NCI-H146 (cell line): ENCODE data around the gene RGS9.

Experiments used
- DNase-seq: peaks from one replicate; lab custom pipeline; 2025; lab: John Stamatoyannopoulos, UW

The RGS9 gene

DNA sequence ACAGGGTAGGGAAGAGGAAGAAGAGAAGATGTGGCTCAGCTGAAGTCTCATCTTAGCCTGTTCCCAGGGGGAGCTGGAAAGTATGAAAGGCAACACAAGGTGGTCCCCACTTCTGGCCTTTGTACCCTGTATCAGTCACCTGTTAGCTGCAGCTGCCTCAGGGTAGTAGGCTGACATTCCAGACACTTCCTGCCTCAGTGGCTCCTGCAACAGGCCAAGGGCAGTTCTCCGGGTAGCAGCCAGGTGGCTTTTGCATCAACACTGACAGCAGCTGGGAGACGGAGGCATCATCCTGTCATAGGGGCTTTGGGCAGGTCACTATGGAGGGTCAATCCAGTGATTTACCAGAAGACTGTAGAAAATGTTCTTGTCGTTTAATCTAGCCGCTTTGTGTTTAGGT is 124.0 kb downstream of the RGS9 start:
- DNase-seq = no peak

DNA sequence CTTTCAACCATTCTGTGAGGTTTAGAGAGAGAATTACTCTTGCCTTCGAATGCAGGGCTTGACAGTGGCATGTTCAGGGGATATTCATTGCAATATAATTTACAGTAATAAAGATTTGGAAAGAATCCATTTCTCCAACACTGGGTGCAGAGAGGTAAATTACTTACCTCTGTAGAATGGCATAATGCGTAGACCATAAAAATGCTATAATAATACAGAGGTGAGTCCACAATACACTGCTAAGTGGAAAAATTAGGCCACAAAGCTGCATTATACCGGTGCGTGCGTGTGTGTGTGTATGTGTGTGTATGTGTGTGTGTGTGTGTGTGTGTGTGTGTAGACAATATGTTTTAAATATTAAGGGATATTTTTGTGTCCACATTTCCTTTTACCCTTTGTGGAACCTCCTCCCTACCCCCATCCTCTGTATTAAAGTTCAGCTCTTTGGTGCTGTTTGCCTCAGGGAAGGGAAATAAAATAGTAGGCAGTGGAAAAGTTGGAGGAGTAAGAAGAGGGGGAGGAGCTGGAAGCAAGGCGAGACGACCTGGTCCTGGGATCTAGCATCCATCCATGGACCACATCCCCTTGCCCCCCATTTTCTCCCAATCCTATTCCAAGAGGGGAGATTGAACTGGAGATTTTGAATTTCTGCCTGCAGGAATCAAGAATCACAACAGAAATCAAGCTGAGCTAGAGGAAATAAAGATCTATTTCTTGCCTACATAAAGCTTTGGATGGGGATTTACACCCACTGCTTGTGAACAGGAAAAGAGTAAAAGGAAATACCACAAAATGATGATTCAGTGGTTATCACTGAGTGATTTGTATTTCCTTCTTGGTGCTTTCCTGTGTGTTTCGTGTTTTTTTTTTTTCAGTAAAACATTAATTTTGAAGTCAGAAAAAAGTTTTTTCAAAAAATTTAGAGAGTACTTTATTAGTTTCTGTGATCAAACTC is 124.8 kb downstream of the RGS9 start:
- no peak for DNase-seq

DNA sequence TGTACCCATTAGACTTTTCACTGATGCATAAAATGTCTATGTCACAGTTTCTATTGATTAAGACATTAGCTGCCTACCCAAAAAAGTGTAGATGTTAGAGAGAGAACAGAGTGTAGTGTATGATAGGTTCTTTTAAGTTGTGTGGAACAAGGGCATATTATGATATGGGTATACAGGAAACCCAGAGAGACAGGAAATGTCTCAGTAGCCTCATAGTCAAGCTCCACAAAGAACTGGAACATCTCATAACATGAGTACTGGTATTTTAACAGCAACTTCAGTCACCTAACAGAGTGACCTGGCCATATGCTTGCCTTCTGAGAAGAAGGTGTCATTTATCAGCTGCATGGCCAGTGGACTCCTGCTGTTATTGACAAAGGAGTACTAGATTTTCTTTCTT is 128.1 kb downstream of the RGS9 start:
- DNase-seq = no peak

DNA sequence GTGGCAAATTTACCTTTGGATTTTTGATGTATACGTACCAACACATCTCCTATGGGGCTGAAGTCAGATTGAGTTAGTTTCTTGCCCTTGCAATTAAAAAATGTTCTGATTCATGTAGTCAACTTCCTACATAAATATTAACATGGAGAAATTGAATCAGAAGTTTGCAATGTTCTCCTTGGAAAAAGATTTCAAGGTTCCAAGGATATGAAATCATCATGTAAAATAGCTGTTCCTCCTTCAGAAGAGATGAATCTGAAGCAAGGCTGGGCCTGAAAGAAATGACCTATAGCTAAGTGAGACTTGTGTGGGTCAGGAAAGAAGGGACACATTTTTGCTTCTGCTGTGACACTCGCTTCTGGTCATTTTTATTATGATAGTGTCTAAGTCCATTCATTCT is 131.7 kb downstream of the RGS9 start:
- DNase-seq = no peak

DNA sequence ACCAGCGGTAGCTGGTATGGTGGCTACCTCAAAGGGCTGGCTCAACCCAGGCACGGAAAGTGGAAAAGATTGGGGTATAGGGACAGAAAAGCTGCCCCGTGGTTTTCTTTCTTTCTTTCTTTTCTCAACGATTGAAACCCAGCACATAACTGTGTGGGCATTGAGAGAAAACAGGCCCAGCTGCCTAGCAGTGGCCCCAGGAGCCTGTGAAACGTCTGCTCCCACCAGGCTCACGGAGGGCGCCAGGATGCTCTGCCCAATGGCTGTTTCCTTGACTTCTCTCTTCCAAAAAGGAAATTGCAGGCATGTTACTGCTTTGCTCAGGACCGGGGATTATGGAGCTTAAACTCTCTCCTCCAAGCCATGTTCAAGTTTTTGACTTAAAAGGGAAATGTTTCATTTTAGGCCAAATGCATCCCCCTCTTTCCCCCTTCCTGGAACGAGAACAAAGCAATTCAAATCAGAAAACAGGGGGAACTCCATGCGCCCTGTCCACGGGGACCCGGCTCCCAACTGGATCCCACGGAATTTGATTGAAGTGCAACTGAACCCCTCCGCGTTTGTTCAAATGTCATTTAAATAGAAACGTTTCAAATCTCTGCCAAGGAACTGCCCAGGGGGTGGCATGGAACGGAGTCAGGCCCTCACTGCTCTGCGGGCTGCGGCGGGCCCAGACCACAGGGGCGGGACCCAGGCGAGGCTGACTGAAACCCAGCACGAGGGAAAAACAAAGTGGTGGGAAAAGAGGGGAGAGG is 133.5 kb downstream of the RGS9 start:
- no peak for DNase-seq

DNA sequence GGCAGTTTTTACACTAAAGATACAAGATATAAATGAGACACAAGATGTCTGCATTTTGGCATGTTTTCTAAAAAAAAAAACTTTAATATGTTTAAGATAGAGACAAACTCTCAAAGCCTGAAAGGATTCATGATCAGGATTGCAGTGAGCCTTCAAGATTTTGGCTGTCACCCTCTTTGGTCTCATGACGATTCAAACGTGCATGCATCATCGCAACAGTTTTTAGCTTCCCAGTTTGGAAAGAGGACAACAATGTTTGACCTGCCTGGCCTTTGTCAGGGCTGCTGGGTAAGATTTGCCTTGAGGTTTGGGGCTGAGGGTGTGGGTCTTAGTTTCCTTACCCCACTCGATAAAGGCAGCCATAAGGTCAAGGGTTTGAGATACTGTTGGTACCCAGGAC is 134.1 kb downstream of the RGS9 start:
- DNase-seq = no peak
